ENCODE results near the gene ENSA.
A peak's percentile ranks its signal among the peaks of the same experiment; 100 is the strongest.
"Not testable (repeated sequence)": the region's sequence is repeated elsewhere in the genome, so short reads cannot be mapped to it uniquely, and the experiment has no call there.

ENSA gene, protein sequence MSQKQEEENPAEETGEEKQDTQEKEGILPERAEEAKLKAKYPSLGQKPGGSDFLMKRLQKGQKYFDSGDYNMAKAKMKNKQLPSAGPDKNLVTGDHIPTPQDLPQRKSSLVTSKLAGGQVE

DNA sequence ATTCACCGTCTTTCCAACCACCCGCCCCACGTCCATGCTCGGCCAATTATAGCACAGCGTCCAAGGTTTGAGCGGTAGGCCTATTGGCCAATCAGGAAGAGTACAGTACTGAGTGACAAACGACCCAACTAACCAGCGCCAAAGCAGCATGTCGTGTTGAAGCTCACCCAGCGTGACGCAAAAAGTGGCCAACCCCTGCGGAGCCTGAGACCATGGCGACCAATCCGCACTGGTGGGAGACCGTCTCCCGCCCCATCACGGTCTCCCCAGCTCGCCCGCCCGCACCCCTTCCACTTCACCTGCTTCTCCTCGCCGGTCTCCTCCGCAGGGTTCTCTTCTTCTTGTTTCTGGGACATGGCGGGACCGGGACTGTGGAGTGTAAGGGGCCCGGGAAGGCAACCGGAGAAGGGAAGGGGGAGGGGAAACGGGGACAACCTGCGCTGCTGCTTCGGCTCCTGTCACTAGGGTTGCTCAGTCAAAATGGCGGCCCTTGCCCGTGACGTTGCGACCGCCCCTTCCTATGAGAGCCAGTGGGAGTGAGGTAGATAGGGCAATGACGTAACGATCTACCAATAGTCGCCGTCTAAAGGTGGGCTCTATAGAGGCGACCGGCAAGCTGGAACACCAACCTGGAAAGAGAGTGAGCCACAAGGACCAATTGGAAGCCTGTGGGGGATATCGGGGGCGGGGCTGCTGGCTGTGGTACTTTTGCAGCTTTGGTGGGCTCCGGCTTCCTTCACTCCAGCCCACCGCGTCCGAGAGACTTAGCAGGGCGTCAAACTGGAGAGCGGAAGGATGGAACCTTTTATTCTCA is at the start of gene ENSA:
Gene ENSA, minus strand, starts transcription at position 498 of the 814 bp plus-strand sequence. Its CDS starts 142 bp downstream, at position 356.
- peak; percentile 97 for DNase-seq (ENCODE audit: low spot score)

DNA sequence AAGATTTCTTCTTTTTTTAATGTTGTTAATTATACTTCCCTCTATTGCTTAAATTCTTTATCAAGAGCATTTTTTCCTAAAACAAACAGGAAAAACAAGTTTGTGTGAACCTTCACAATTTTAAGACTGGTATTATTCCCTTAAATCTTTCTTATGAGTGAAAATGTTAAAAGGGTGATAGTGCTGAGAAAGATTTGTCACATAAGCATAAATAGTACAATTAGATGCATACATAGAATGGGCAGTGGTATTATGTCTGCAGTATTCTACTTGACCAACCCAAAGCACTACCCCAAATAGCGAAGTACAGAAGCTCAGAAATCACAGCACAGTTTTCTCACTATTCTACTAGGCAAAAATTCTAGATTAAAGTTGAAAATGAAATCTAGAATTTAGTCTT is 49.6 kb upstream of the ENSA start:
- DNase-seq (ENCODE audit: low spot score): no peak

DNA sequence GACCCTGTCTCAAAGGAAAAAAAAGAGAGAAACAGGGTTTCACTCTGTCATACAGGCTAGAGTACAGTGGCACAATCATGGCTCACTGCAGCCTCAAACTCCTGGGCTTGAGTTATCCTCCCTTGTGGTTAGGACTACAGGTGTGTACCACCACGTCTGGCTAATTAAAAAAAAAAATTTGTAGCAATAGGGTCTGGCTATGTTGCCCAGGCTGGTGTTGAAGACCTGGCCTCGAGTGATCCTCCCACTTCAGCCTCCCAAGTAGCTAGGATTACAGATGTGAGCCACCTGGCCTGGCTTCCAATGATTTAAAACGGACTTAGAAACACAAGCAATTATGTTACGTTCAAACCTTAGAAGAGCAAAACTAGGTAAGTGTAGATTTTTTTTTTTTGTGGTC is 45.5 kb upstream of the ENSA start:
- DNase-seq (ENCODE audit: low spot score): no peak

DNA sequence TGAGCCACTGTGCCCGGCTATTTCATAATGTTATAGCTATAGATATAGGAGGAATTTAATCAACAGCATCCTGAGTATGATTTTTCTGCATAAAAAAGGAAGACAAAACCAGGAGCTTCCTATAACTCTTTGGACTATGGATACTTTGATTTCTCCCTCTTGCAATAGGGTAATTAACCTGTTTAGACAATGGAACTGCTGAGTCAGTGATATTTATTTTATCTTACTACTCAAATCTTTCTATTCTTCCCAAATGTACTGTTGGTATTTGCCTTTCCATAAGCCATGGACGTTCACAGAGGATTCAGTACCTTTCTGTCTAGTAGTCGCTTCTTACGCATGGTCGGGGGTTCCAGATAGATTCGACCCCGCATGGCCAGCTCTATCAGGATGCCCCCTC is 33.9 kb upstream of the ENSA start:
- DNase-seq (ENCODE audit: low spot score): no peak

- DNase-seq (ENCODE audit: low spot score): no peak
Measured at GRCh38 chr1:150662811-150663210, 33.4 kb upstream of the ENSA start.

GRCh38 chr1:150661156-150661555 is 31.7 kb upstream of the ENSA start:
- no peak for DNase-seq (ENCODE audit: low spot score)

DNA sequence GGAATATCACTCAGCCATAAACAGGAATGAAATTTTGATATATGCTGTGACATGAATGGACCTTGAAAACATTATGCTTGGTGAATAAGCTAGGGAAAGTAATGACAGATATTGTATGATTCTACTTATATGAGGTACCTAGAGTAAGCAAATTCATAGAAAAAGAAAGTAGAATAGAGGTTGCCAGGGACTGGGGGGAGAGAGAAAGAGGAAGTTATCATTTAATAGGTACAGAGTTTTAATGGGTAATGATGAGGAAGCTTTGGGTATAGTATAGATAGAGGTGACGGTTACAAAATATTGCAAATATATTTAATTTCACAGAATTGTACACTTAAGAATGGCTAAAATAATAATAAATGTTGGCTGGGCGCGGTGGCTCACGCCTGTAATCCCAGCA is 31.2 kb upstream of the ENSA start:
- no peak for DNase-seq (ENCODE audit: low spot score)

GRCh38 chr1:150657064-150657463 is 27.7 kb upstream of the ENSA start:
- not testable (repeated sequence) for DNase-seq (ENCODE audit: low spot score)

- DNase-seq (ENCODE audit: low spot score): not testable (repeated sequence)
Measured at GRCh38 chr1:150654635-150655034, 25.2 kb upstream of the ENSA start.

- DNase-seq (ENCODE audit: low spot score): no peak
Measured at GRCh38 chr1:150650193-150650592, 20.8 kb upstream of the ENSA start.

- DNase-seq (ENCODE audit: low spot score): no peak
Measured at GRCh38 chr1:150649441-150650075, 20.1 kb upstream of the ENSA start.

- no peak for DNase-seq (ENCODE audit: low spot score)
Measured at GRCh38 chr1:150642296-150642695, 12.9 kb upstream of the ENSA start.

- not testable (repeated sequence) for DNase-seq (ENCODE audit: low spot score)
Measured at GRCh38 chr1:150641126-150641815, 11.9 kb upstream of the ENSA start.

GRCh38 chr1:150638430-150638829 is 9.0 kb upstream of the ENSA start:
- not testable (repeated sequence) for DNase-seq (ENCODE audit: low spot score)

DNA sequence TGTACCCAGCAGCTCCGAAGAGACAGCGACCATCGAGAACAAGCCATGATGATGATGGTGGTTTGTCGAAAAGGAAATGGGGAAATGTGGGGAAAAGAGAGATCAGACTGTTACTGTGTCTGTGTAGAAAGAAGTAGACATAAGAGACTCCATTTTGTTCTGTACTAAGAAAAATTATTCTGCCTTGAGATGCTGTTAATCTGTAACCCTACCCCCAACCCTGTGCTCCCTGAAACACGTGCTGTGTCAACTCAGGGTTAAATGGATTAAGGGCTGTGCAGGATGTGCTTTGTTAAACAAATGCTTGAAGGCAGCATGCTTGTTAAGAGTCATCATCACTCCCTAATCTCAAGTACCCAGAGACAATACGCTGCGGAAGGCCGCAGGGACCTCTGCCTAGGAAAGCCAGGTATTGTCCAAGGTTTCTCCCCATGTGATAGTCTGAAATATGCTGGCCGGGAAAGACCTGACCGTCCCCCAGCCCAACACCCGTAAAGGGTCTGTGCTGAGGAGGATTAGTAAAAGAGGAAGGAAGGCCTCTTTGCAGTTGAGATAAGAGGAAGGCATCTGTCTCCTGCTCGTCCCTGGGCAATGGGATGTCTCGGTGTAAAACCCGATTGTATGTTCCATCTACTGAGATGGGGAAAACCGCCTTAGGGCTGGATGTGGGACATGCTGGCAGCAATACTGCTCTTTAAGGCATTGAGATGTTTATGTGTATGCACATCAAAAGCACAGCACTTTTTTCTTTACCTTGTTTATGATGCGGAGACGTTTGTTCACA is 5.6 kb upstream of the ENSA start:
- peak; percentile 60 for DNase-seq (ENCODE audit: low spot score)

GRCh38 chr1:150628766-150629114 is 672 bp downstream of the ENSA start:
- DNase-seq (ENCODE audit: low spot score): no peak

DNA sequence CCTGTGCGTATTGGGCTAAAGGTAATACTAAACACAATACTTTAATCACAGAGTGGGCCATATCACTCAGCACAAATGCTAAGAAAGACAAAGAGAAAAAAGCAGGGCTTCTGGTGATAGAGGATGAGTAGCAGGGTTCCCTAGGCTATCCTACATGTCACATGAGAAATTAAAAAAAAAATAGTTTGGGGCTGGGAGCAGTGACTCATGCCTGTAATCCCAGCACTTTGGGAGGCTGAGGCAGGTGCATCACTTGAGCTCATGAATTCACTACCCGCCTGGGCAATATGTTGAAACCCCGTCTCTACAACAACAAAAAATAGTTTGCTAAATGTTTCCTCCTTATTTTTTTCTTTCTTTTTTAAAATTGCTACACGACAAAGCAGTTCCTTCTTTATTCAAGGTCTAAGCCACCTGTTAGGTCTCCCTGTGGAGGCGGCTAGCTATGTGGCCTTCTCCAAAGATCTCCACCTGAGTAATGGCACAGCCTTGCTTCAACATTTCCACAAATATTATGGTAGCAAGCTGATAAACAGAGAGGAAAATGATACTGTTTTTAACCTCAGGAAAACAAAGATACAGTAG is 1.5 kb downstream of the ENSA start:
- no peak for DNase-seq (ENCODE audit: low spot score)

- no peak for DNase-seq (ENCODE audit: low spot score)
Measured at GRCh38 chr1:150626150-150626549, 3.3 kb downstream of the ENSA start.

DNA sequence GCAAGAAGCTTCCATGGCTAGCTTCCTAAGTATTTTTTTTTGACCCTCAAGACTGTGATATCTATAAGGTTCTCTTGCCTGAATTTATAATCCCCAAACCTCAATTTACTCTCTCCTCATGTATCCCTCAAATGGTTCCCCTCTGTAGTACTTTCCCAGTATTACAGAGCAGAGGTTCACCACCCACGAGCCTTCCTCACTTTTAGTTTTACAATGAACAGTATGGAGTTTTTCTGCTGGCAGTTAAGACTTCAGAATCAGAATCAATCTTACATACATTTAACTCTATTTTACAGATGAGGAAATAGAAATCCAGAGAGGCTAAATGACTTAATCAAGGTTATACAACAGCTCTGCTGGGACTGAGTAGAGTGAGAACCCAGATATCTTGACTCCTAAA is 4.9 kb downstream of the ENSA start:
- not testable (repeated sequence) for DNase-seq (ENCODE audit: low spot score)

DNA sequence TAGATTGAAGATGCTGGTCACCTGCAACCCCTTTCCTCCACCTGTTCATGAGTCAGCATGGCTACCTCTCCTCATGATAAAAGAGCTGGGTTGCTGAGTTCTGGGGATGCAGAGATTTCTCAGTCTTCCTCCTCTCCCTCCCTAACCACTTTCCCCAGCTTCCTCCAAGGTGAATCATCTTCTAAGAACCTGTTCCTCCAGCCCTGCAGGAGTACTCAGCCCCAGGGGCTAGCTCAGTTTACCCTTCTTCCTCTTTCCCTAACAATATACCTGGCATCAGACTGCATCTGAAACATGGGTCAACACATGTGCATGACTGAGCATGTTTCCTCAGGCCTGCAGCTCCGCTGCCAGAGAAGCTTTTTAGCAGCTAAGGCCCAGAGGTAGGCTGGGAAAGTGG is 5.3 kb downstream of the ENSA start:
- DNase-seq (ENCODE audit: low spot score): not testable (repeated sequence)

GRCh38 chr1:150622303-150622975 is 7.0 kb downstream of the ENSA start:
- DNase-seq (ENCODE audit: low spot score): no peak
